ENCODE measurements around the gene BTBD8.
"Not testable (repeated sequence)": the region's sequence is repeated elsewhere in the genome, so short reads cannot be mapped to it uniquely, and the experiment has no call there.

BTBD8 gene

DNA sequence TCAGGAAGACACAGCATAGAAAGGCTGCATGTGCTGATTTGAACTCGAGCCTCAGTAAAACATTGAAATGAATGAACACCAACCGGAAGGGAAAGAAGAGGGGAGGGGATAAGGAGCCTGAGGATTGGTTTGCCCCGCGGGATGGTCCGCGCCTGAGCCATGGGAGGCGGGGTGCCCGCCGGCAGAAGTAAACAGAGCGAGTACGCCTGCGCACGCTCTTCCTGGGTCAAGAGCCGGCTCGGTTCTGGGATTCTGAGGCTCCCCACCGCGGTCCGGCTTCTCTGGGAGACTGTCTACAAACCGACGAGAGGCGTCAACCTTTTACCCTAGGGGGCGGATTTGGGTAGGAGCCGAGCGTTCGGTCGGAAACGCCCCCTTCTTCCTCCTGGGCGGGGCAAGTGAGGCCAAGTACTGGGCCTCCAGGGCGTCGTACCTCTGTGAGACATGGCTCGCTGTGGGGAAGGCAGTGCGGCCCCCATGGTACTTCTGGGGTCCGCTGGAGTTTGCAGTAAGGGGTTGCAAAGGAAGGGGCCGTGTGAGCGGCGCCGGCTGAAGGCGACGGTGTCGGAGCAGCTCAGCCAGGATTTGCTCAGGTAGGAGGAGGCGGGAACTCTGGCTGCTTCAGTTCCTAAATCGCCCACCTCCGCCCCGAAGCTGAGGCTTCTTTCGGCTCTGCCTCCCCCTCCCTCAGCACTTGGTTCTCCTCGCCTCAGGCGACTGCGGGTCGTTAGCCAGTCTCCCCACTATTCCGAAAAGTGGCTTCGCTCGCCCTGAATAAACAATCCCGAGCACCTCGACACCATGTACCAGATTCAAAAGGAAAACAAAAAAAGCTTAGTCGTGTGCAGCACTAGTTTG lies at the start of gene BTBD8:
BTBD8 (plus strand) TSS at position 218 of the 858 bp plus-strand sequence; CDS start at position 445, 227 bp downstream.
- peak; percentile 95 for DNase-seq (ENCODE audit: low spot score)

DNA sequence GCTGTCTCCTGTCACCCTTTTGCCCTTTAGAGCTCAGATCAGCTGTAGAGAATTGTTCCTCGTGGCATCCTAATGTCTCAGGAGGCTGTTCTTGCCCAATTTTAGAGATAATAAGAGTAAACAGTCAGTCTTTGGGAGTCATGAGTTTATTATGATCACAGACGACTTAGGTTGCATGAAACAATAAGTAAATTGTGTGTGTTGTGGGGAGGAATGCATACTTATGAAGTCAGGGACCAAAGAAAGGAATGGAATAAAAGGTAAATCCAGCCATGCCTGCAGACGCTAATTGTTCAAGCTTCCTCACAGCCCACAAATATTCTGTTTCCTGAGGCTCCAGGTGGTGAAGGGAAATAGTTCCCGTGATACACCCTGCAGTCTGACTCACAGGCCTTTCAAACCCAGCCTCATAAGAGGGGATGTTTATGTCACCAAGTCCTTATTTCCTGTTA lies 49.5 kb upstream of the BTBD8 start:
- DNase-seq (ENCODE audit: low spot score): no peak

GRCh38 chr1:92031281-92032110 lies 48.6 kb upstream of the BTBD8 start:
- no peak for DNase-seq (ENCODE audit: low spot score)

- no peak for DNase-seq (ENCODE audit: low spot score)
Observed at GRCh38 chr1:92037400-92037799, 42.7 kb upstream of the BTBD8 start.

GRCh38 chr1:92038695-92039346 lies 41.3 kb upstream of the BTBD8 start:
- DNase-seq (ENCODE audit: low spot score): no peak

DNA sequence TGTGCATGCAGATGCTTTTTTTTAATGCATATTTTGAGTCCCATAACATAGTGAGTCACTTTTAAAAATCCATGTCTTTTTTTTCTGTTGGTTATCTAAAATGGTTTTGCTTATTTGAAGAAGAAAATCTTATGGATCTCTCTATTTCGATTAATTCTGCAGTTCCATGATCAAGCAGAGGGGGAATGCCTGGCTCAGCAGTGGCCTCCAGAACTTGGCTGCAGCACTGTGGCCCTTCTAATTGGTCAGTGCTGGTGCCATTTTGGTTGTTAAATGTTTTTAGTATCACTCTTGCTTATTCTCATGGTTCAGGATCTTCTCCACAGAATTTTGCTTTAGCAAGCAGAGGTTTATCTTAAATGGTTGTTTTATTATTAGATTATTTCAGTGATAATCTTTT lies 39.2 kb upstream of the BTBD8 start:
- DNase-seq (ENCODE audit: low spot score): no peak

GRCh38 chr1:92043621-92044020 lies 36.5 kb upstream of the BTBD8 start:
- DNase-seq (ENCODE audit: low spot score): no peak

DNA sequence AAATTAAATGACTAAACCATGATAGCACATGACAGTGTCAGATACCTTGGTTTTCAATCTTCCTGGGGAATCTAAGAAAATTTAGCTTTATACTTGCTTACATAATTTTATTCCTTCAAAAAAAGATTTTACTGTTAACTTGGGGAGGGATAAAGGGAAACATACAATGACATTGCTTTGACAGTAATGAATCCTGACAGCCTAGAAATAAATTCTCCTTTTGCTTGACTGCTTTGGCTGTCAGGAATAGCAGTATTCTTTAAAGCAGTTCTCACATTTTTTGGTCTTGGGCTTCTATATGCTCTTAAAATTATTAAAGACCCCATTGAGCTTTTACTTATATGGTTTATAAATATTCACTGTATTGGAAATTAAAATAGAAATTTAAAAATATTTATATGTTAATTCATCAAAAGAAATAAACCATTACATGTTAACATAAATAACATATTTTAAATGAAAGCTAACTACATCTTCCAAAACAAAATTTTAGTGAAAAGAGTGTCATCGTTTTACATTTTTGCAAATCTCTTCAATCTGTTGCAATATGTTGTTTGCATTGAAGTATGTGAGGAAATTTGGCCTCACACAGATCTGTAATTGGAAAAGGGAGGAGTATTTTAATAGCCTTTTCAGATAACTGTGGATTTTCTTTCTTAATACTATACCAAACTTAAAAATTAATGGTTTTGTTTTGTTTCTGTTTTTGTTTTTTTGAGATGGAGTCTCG lies 34.2 kb upstream of the BTBD8 start:
- DNase-seq (ENCODE audit: low spot score): no peak

- no peak for DNase-seq (ENCODE audit: low spot score)
Observed at GRCh38 chr1:92051948-92052347, 28.2 kb upstream of the BTBD8 start.

GRCh38 chr1:92065042-92065441 lies 15.1 kb upstream of the BTBD8 start:
- no peak for DNase-seq (ENCODE audit: low spot score)

DNA sequence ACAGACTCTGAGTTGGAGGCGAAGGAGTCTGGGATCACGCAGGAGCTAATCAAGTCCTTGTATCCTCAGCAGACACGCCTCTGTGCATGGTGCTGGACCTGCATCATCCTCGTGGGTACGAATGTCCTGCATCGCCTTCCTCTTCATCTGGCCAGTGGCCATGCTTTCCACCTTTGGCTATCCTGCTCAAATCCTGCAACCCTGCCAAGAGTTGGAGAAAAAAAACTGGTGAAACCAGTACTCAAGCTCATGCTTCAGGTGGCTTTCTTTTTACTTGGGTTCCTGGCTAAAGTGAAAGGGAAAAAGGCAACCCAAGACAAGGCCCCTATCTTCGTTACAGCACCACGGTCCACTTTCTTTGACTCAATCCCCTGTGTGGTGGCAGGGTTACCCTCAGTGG lies 13.8 kb upstream of the BTBD8 start:
- DNase-seq (ENCODE audit: low spot score): no peak

DNA sequence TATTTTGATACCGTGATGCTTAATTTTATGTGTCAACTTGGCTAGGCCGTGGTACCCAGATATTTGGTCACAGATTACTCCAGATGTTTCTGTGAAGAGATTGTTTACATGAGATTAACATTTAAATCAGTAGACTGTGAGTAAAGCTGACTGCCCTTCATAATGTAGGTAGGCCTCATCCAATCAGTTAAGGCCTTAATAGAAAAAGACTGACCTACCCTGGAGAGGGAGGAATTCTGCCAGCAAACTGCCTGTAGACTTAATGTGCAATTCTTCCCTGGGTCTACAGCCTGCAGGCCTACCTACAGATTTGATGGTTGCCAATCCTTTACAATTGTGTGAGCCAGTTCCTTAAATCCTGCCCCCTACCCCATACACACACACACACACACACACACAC lies 9.3 kb upstream of the BTBD8 start:
- DNase-seq (ENCODE audit: low spot score): no peak

- DNase-seq (ENCODE audit: low spot score): not testable (repeated sequence)
Observed at GRCh38 chr1:92074446-92074845, 5.7 kb upstream of the BTBD8 start.

GRCh38 chr1:92075311-92075710 lies 4.8 kb upstream of the BTBD8 start, which contains the start of gene SETSIP:
TSS of gene SETSIP (minus strand) at chr1:92075411. CDS start at chr1:92075411, 0 bp downstream.
- DNase-seq (ENCODE audit: low spot score): no peak

DNA sequence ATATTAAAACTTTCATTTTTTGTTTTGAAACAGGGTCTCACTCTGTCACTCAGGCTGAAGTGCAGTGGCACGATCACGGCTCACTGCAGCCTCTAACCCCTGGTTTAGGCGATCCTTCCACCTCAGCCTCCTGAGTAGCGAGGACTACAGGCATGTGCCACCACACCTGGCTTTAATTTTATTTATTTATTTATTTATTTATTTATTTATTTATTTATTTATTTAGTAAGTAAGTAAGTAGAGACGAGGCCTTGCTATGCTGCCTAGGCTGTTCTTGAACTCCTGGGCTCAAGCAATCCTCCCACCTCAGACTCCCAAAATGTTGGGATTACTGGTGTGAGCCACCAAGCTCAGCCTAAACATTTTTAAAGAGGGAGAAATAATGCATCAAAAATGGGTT lies 3.8 kb upstream of the BTBD8 start:
- DNase-seq (ENCODE audit: low spot score): no peak

DNA sequence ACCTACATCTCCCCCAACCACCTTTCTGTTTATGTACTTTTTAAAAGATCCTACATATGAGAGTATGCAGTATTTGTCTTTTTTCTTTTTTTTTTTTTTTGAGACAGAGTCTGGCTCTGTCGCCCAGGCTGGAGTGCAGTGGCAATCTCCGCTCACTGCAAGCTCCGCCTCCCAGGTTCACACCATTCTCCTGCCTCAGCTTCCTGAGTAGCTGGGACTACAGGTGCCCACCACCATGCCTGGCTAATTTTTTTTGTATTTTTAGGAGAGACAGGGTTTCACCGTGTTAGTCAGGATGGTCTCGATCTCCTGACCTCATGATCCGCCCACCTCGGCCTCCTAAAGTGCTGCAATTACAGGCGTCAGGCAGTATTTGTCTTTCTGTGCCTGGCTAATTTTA lies 2.1 kb upstream of the BTBD8 start:
- DNase-seq (ENCODE audit: low spot score): not testable (repeated sequence)

DNA sequence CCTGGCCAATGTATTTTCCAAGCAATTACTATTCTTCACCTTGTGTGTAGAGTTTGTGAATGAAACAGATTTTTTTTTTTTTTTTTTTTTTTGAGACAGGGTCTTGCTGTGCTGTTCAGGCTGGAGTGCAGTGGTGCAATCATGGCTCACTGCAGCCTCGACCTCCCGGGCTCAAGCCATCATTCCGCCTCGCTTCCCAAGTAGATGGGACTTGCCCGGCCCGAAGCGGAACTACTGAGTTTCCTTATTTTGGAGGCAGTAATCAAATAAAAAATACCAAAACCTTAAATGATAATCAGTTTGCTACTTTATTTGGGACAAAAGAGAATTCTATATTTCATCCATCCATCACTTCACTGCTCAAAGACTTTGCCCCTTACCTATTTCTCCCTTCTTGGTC lies 704 bp upstream of the BTBD8 start:
- DNase-seq (ENCODE audit: low spot score): no peak

GRCh38 chr1:92081031-92081430 lies 886 bp downstream of the BTBD8 start:
- DNase-seq (ENCODE audit: low spot score): no peak

DNA sequence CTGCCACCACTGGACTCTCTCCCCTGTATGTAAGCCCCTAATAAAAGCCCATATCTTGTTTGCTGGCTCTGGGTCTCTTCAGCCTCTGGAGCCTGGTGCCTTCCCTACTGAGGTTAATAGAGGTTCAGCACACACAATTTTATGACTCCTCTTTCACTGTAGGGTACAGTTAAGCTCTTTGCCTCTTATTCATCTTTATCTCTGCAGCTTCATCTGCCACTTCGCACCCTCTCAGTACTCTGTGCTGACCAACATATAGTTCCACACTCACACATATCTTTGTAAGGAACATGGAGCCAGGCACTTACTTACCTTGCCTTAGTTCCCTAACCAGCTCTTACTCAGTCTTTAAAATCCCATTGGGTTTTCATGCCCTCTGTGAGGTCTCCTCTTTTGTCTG lies 4.5 kb downstream of the BTBD8 start:
- DNase-seq (ENCODE audit: low spot score): no peak

DNA sequence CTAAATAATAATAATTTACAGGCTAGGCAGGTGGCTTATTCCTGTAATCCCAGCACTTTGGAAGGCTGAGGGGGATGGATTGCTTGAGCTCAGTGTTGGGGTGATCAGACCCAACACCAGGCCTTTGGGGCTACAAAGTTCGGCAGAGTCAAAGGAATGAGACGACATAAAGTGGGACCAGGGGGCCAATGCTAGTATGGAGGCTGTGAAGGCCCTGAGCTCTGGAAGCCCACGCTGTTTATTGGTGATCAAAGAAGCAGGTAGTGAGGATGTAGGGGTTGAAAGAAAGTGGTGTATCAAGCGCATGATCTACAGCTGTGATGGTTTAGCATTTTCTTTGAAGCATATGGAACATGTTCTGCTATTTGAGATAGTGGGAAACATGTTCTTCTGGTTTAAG lies 5.6 kb downstream of the BTBD8 start:
- no peak for DNase-seq (ENCODE audit: low spot score)

DNA sequence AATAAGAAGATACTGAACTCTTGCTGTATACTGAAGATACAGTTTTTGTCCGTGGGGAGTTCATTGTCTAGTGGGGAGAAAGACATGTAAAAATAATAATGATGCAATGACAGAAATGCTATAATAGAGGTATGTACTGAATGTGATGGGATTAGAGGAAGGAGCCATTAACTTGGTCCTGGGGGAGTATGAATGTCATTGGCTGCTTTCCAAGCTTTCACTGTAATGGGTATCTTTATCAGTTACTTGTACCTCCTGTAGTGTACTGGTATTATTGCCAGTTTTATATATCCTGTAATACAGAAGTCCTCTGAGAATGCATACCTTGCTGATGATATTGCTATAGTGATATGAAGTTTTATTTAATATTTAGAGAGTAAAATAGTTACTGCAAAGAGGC lies 7.4 kb downstream of the BTBD8 start:
- no peak for DNase-seq (ENCODE audit: low spot score)

GRCh38 chr1:92091625-92092024 lies 11.5 kb downstream of the BTBD8 start:
- DNase-seq (ENCODE audit: low spot score): no peak

All from GM03348 (cell line).